Activated CD4-positive, alpha-beta memory T cell treated with anti-CD3 and anti-CD28 coated beads, Interleukin-2, amount 10 ng/mL, durations not matched to agents 7 days and 5 days (primary cell): Measurements from ENCODE around the gene KCNE1. TPM values are rescaled to one million over a fixed set of nuclear protein-coding genes. Genes with fewer than 3 reads are reported as not detected.

Experiments
- CTCF ChIA-PET: fragments of 350-600 bp; sonication (Branson Sonifier 250); formaldehyde crosslinking; loops from one replicate; lab custom pipeline; 2021; ENCODE audit warnings: antibody characterized with exemption, inconsistent platforms; lab: Charles Lee
- POLR2A ChIA-PET: fragments of 350-600 bp; sonication (Branson Sonifier 250); formaldehyde crosslinking; loops from one replicate; lab custom pipeline; 2021; ENCODE audit warnings: antibody characterized with exemption; lab: Charles Lee
- DNase-seq: peaks from one replicate; pipeline ENCODE4 v3.0.0-alpha.2; 2020
- H3K27ac Mint-ChIP-seq: one replicate; pipeline ENCODE4 v1.8.0; 2021; ENCODE audit warnings: mild to moderate bottlenecking, mixed read lengths
- H3K27me3 Mint-ChIP-seq: one replicate; pipeline ENCODE4 v1.8.0; 2021; ENCODE audit warnings: mixed read lengths
- H3K36me3 Mint-ChIP-seq: one replicate; pipeline ENCODE4 v1.8.0; 2021; ENCODE audit warnings: low read depth, mixed read lengths
- H3K4me1 Mint-ChIP-seq: one replicate; pipeline ENCODE4 v1.8.0; 2021; ENCODE audit warnings: mixed read lengths
- H3K4me3 Mint-ChIP-seq: one replicate; pipeline ENCODE4 v1.8.0; 2021; ENCODE audit warnings: mild to moderate bottlenecking, mixed read lengths
- H3K9me3 Mint-ChIP-seq: one replicate; pipeline ENCODE4 v1.8.0; 2021; ENCODE audit warnings: mixed read lengths
- total RNA-seq, 2 experiments: library from RNA; stranded (reverse); gene quantifications; one replicate each; pipeline ENCODE4 v1.2.3, GENCODE V29; 2021

KCNE1 gene
- total RNA-seq, 2 experiments from 2014 or later = 0.40 TPM; not detected in 1

GRCh38 chr21:34548781-34549376 lies 36.9 kb upstream of the KCNE1 start:
- H3K36me3 Mint-ChIP-seq = no peaks in the 10 kb centered on the region
- no peak overlapping the region for H3K27ac Mint-ChIP-seq
- CTCF ChIA-PET = no interaction called here
- POLR2A ChIA-PET = no interaction called here
- peaks cover 14% of the 10 kb centered on the region for H3K4me1 Mint-ChIP-seq
- H3K9me3 Mint-ChIP-seq = no peaks in the 10 kb centered on the region
- no peak overlapping the region for H3K4me3 Mint-ChIP-seq
- no peaks in the 10 kb centered on the region for H3K27me3 Mint-ChIP-seq
- no peak for DNase-seq

GRCh38 chr21:34546542-34546941 lies 34.5 kb upstream of the KCNE1 start:
- ChIA-PET POLR2A (no interaction called here), CTCF (no interaction called here)
- no peaks in the 10 kb centered on the region for H3K9me3 Mint-ChIP-seq
- no peak for DNase-seq
- H3K4me3 Mint-ChIP-seq = no peak overlapping the region
- peaks cover 14% of the 10 kb centered on the region for H3K4me1 Mint-ChIP-seq
- no peak overlapping the region for H3K27ac Mint-ChIP-seq
- H3K27me3 Mint-ChIP-seq = no peaks in the 10 kb centered on the region
- H3K36me3 Mint-ChIP-seq = no peaks in the 10 kb centered on the region

GRCh38 chr21:34545079-34545884 lies 33.3 kb upstream of the KCNE1 start:
- H3K9me3 Mint-ChIP-seq = no peaks in the 10 kb centered on the region
- peaks cover 14% of the 10 kb centered on the region for H3K4me1 Mint-ChIP-seq
- H3K27me3 Mint-ChIP-seq = no peaks in the 10 kb centered on the region
- CTCF ChIA-PET = no interaction called here
- POLR2A ChIA-PET = no interaction called here
- no peak overlapping the region for H3K4me3 Mint-ChIP-seq
- no peak overlapping the region for H3K27ac Mint-ChIP-seq
- no peak for DNase-seq
- H3K36me3 Mint-ChIP-seq = no peaks in the 10 kb centered on the region

- peak; percentile 33 for DNase-seq
- POLR2A ChIA-PET = no interaction called here
- CTCF ChIA-PET = interaction anchor here (1.1 to 1.2 kb wide), 2 partner anchors 17 to 37 kb away, joined by 4 read pairs; no protein-coding TSS in a partner anchor
- no peaks in the 10 kb centered on the region for H3K9me3 Mint-ChIP-seq
- no peaks in the 10 kb centered on the region for H3K27me3 Mint-ChIP-seq
- no peaks in the 10 kb centered on the region for H3K36me3 Mint-ChIP-seq
- H3K27ac Mint-ChIP-seq = no peak overlapping the region
- H3K4me3 Mint-ChIP-seq = no peak overlapping the region
- H3K4me1 Mint-ChIP-seq = peaks cover 14% of the 10 kb centered on the region
These were observed 32.1 kb upstream of the KCNE1 start for GRCh38 chr21:34544032-34544496.

- no peaks in the 10 kb centered on the region for H3K27me3 Mint-ChIP-seq
- no peak for DNase-seq
- H3K4me3 Mint-ChIP-seq = no peak overlapping the region
- no peaks in the 10 kb centered on the region for H3K9me3 Mint-ChIP-seq
- no peaks in the 10 kb centered on the region for H3K36me3 Mint-ChIP-seq
- CTCF ChIA-PET = interaction anchor here (0.5 to 1.2 kb wide), 2 partner anchors 35 to 318 kb away, joined by 3 to 4 read pairs; no protein-coding TSS in a partner anchor
- POLR2A ChIA-PET = no interaction called here
- H3K27ac Mint-ChIP-seq = no peak overlapping the region
- H3K4me1 Mint-ChIP-seq = peaks cover 14% of the 10 kb centered on the region
These were observed 31.0 kb upstream of the KCNE1 start for GRCh38 chr21:34543017-34543416.

- CTCF ChIA-PET = no interaction called here
- POLR2A ChIA-PET = no interaction called here
- no peak for DNase-seq
- H3K4me1 Mint-ChIP-seq = peaks cover 7% of the 10 kb centered on the region
- no peak overlapping the region for H3K4me3 Mint-ChIP-seq
- H3K36me3 Mint-ChIP-seq = no peaks in the 10 kb centered on the region
- H3K27me3 Mint-ChIP-seq = no peaks in the 10 kb centered on the region
- H3K27ac Mint-ChIP-seq = no peak overlapping the region
- no peaks in the 10 kb centered on the region for H3K9me3 Mint-ChIP-seq
These were observed 28.2 kb upstream of the KCNE1 start for GRCh38 chr21:34540206-34540605.

- DNase-seq = no peak
- ChIA-PET POLR2A (no interaction called here), CTCF (no interaction called here)
- Mint-ChIP-seq H3K27me3 (no peaks in the 10 kb centered on the region), H3K27ac (no peak overlapping the region), H3K4me3 (no peak overlapping the region), H3K9me3 (no peaks in the 10 kb centered on the region), H3K36me3 (no peaks in the 10 kb centered on the region), H3K4me1 (peaks cover 2% of the 10 kb centered on the region)
These were observed 25.8 kb upstream of the KCNE1 start for GRCh38 chr21:34537838-34538237.

- Mint-ChIP-seq H3K36me3 (no peaks in the 10 kb centered on the region), H3K4me3 (no peak overlapping the region), H3K4me1 (peaks cover 2% of the 10 kb centered on the region), H3K9me3 (no peaks in the 10 kb centered on the region), H3K27me3 (no peaks in the 10 kb centered on the region), H3K27ac (no peak overlapping the region)
- ChIA-PET CTCF (no interaction called here), POLR2A (no interaction called here)
- DNase-seq = no peak
These were observed 24.8 kb upstream of the KCNE1 start for GRCh38 chr21:34536820-34537219.

GRCh38 chr21:34536311-34536710 lies 24.3 kb upstream of the KCNE1 start:
- POLR2A ChIA-PET = no interaction called here
- no peaks in the 10 kb centered on the region for H3K9me3 Mint-ChIP-seq
- H3K4me1 Mint-ChIP-seq = peaks cover 2% of the 10 kb centered on the region
- H3K27me3 Mint-ChIP-seq = no peaks in the 10 kb centered on the region
- no peak for DNase-seq
- no peaks in the 10 kb centered on the region for H3K36me3 Mint-ChIP-seq
- H3K4me3 Mint-ChIP-seq = no peak overlapping the region
- CTCF ChIA-PET = no interaction called here
- H3K27ac Mint-ChIP-seq = no peak overlapping the region

GRCh38 chr21:34535886-34536285 lies 23.9 kb upstream of the KCNE1 start:
- POLR2A ChIA-PET = no interaction called here
- H3K9me3 Mint-ChIP-seq = no peaks in the 10 kb centered on the region

GRCh38 chr21:34534522-34534921 lies 22.5 kb upstream of the KCNE1 start:
- DNase-seq = no peak
- Mint-ChIP-seq H3K4me3 (no peak overlapping the region), H3K4me1 (peaks cover 2% of the 10 kb centered on the region), H3K27me3 (no peaks in the 10 kb centered on the region), H3K27ac (no peak overlapping the region), H3K36me3 (no peaks in the 10 kb centered on the region), H3K9me3 (no peaks in the 10 kb centered on the region)
- POLR2A ChIA-PET = no interaction called here
- CTCF ChIA-PET = no interaction called here

More at GRCh38 chr21:34535886-34536285, 23.9 kb upstream of the KCNE1 start:
- no peak overlapping the region for H3K27ac Mint-ChIP-seq
- no peak for DNase-seq
- H3K4me1 Mint-ChIP-seq = peaks cover 2% of the 10 kb centered on the region
- no peak overlapping the region for H3K4me3 Mint-ChIP-seq
- H3K36me3 Mint-ChIP-seq = no peaks in the 10 kb centered on the region
- CTCF ChIA-PET = no interaction called here
- H3K27me3 Mint-ChIP-seq = no peaks in the 10 kb centered on the region

- POLR2A ChIA-PET = no interaction called here
- Mint-ChIP-seq H3K27me3 (no peaks in the 10 kb centered on the region), H3K4me1 (peaks cover 2% of the 10 kb centered on the region), H3K27ac (no peak overlapping the region), H3K9me3 (no peaks in the 10 kb centered on the region), H3K4me3 (no peak overlapping the region), H3K36me3 (no peaks in the 10 kb centered on the region)
- DNase-seq = no peak
- CTCF ChIA-PET = no interaction called here
These were observed 21.9 kb upstream of the KCNE1 start for GRCh38 chr21:34533938-34534337.

- no peak overlapping the region for H3K27ac Mint-ChIP-seq
- no peaks in the 10 kb centered on the region for H3K9me3 Mint-ChIP-seq
- no peaks in the 10 kb centered on the region for H3K36me3 Mint-ChIP-seq
- H3K4me3 Mint-ChIP-seq = no peak overlapping the region
- ChIA-PET POLR2A (no interaction called here), CTCF (no interaction called here)
- H3K27me3 Mint-ChIP-seq = peaks cover 2% of the 10 kb centered on the region
- no peak for DNase-seq
- peaks cover 8% of the 10 kb centered on the region for H3K4me1 Mint-ChIP-seq
These were observed 19.4 kb upstream of the KCNE1 start for GRCh38 chr21:34531399-34531798.
